Activated naive CD8-positive, alpha-beta T cell treated with anti-CD3 and anti-CD28 coated beads, Interleukin-2, amount 10 ng/mL, durations not matched to agents 7 days and 5 days (primary cell): Measurements from ENCODE around the gene RPS21. TPM values are rescaled to one million over a fixed set of nuclear protein-coding genes. Genes with fewer than 3 reads are reported as not detected.

Experiments
- ATAC-seq: fragments of 150-1000 bp; cut with Tn5 transposase; one replicate; pipeline ENCODE4 v1.10.0; 2021; ENCODE audit warnings: low read depth, moderate library complexity
- POLR2A ChIA-PET: fragments of 350-600 bp; sonication (Branson Sonifier 250); formaldehyde crosslinking; loops from one replicate; lab custom pipeline; 2021; ENCODE audit warnings: antibody characterized with exemption; lab: Charles Lee
- DNase-seq: peaks from one replicate; pipeline ENCODE4 v3.0.0; 2021
- H3K27ac Mint-ChIP-seq: one replicate; pipeline ENCODE4 v1.8.0; 2022; ENCODE audit warnings: mild to moderate bottlenecking, mixed read lengths
- H3K27me3 Mint-ChIP-seq: one replicate; pipeline ENCODE4 v1.8.0; 2022; ENCODE audit warnings: mild to moderate bottlenecking, moderate library complexity, mixed read lengths
- H3K36me3 Mint-ChIP-seq: one replicate; pipeline ENCODE4 v1.8.0; 2021; ENCODE audit warnings: mild to moderate bottlenecking, mixed read lengths
- H3K4me1 Mint-ChIP-seq: one replicate; pipeline ENCODE4 v1.8.0; 2021; ENCODE audit warnings: mixed read lengths
- H3K4me3 Mint-ChIP-seq: one replicate; pipeline ENCODE4 v1.8.0; 2022; ENCODE audit warnings: mild to moderate bottlenecking, moderate library complexity, mixed read lengths
- H3K9me3 Mint-ChIP-seq: one replicate; pipeline ENCODE4 v1.8.0; 2021; ENCODE audit warnings: mixed read lengths
- total RNA-seq, 2 experiments: library from RNA; stranded (reverse); gene quantifications; one replicate each; pipeline ENCODE4 v1.2.3, GENCODE V29; 2021

RPS21 gene
- total RNA-seq, 2 experiments from 2014 or later, result 2,045 to 2,157 TPM

GRCh38 chr20:62407221-62407992 is 20.5 kb downstream of the RPS21 start, which contains the start of gene CABLES2:
Gene CABLES2, minus strand, starts transcription at chr20:62407285. Its CDS starts 9 bp downstream, at chr20:62407276.
- POLR2A ChIA-PET, result interaction anchor here (0.5 to 0.9 kb wide), 4 partner anchors 21 to 395 kb away, joined by 3 to 7 read pairs (median 3); partner anchors contain the start of gene RPS21
- Mint-ChIP-seq H3K27ac (peak within 1 kb of the TSS; percentile 90), H3K4me1 (peaks cover 11% of the 10 kb centered on the region), H3K9me3 (no peaks in the 10 kb centered on the region), H3K36me3 (no peaks in the 10 kb centered on the region), H3K4me3 (peak within 1 kb of the TSS; percentile 86), H3K27me3 (peaks cover 3% of the 10 kb centered on the region)
- DNase-seq, result peak; percentile 96
- peak; percentile 93 for ATAC-seq

GRCh38 chr20:62408055-62408454 is 21.2 kb downstream of the RPS21 start:
- H3K9me3 Mint-ChIP-seq, result no peaks in the 10 kb centered on the region
- no peak for DNase-seq
- H3K36me3 Mint-ChIP-seq, result no peaks in the 10 kb centered on the region
- H3K4me3 Mint-ChIP-seq, result no peak overlapping the region
- POLR2A ChIA-PET, result interaction anchor here (0.7 to 0.9 kb wide), 3 partner anchors 21 to 386 kb away, joined by 3 to 7 read pairs (median 3); partner anchors contain the start of gene RPS21
- peak overlapping the region; percentile 90 for H3K27ac Mint-ChIP-seq
- H3K27me3 Mint-ChIP-seq, result peaks cover 3% of the 10 kb centered on the region
- peaks cover 11% of the 10 kb centered on the region for H3K4me1 Mint-ChIP-seq
- ATAC-seq, result no peak

- POLR2A ChIA-PET, result no interaction called here
Measured at GRCh38 chr20:62408640-62409039, 21.7 kb downstream of the RPS21 start.

GRCh38 chr20:62409086-62409853 is 22.4 kb downstream of the RPS21 start:
- H3K36me3 Mint-ChIP-seq, result no peaks in the 10 kb centered on the region
- no peaks in the 10 kb centered on the region for H3K9me3 Mint-ChIP-seq
- no peak overlapping the region for H3K4me3 Mint-ChIP-seq
- peaks cover 3% of the 10 kb centered on the region for H3K27me3 Mint-ChIP-seq
- no peak for ATAC-seq
- H3K4me1 Mint-ChIP-seq, result peaks cover 11% of the 10 kb centered on the region
- no peak overlapping the region for H3K27ac Mint-ChIP-seq
- POLR2A ChIA-PET, result interaction anchor here (0.7 to 1.7 kb wide), 3 partner anchors 23 to 387 kb away, joined by 3 to 13 read pairs (median 4); partner anchors contain the start of genes ADRM1, MRGBP and RPS21
- DNase-seq, result no peak

More at GRCh38 chr20:62408640-62409039, 21.7 kb downstream of the RPS21 start:
- Mint-ChIP-seq H3K9me3 (no peaks in the 10 kb centered on the region), H3K27ac (no peak overlapping the region), H3K4me1 (peaks cover 11% of the 10 kb centered on the region), H3K36me3 (no peaks in the 10 kb centered on the region), H3K27me3 (peaks cover 3% of the 10 kb centered on the region), H3K4me3 (no peak overlapping the region)
- no peak for ATAC-seq
- DNase-seq, result no peak

GRCh38 chr20:62409931-62410745 is 23.2 kb downstream of the RPS21 start:
- DNase-seq (peak; percentile 63), ATAC-seq (no peak)
- H3K4me1 Mint-ChIP-seq, result peaks cover 9% of the 10 kb centered on the region
- peaks cover 3% of the 10 kb centered on the region for H3K27me3 Mint-ChIP-seq
- no peak overlapping the region for H3K27ac Mint-ChIP-seq
- H3K4me3 Mint-ChIP-seq, result peak overlapping the region; percentile 35
- POLR2A ChIA-PET, result interaction anchor here (0.7 to 1.7 kb wide), 3 partner anchors 23 to 386 kb away, joined by 3 to 13 read pairs (median 4); partner anchors contain the start of genes ADRM1, MRGBP and RPS21
- no peaks in the 10 kb centered on the region for H3K36me3 Mint-ChIP-seq
- H3K9me3 Mint-ChIP-seq, result no peaks in the 10 kb centered on the region

- DNase-seq, result no peak
- Mint-ChIP-seq H3K36me3 (no peaks in the 10 kb centered on the region), H3K4me1 (peaks cover 3% of the 10 kb centered on the region), H3K27ac (no peak overlapping the region), H3K27me3 (peaks cover 3% of the 10 kb centered on the region), H3K4me3 (no peak overlapping the region), H3K9me3 (no peaks in the 10 kb centered on the region)
- POLR2A ChIA-PET, result interaction anchor here (1.7 kb wide), 1 partner anchor 24 kb away, joined by 13 read pairs; the partner anchor contains the start of gene RPS21
- no peak for ATAC-seq
Measured at GRCh38 chr20:62410746-62411478, 24.0 kb downstream of the RPS21 start.

- H3K4me1 Mint-ChIP-seq, result no peaks in the 10 kb centered on the region
- no peaks in the 10 kb centered on the region for H3K36me3 Mint-ChIP-seq
- DNase-seq, result no peak
- no peak overlapping the region for H3K27ac Mint-ChIP-seq
- H3K9me3 Mint-ChIP-seq, result no peaks in the 10 kb centered on the region
- POLR2A ChIA-PET, result no interaction called here
- H3K4me3 Mint-ChIP-seq, result no peak overlapping the region
- peaks cover 3% of the 10 kb centered on the region for H3K27me3 Mint-ChIP-seq
- ATAC-seq, result no peak
Measured at GRCh38 chr20:62411479-62412193, 24.7 kb downstream of the RPS21 start.

GRCh38 chr20:62412194-62413024 is 25.5 kb downstream of the RPS21 start:
- POLR2A ChIA-PET, result no interaction called here
- H3K4me1 Mint-ChIP-seq, result no peaks in the 10 kb centered on the region
- H3K9me3 Mint-ChIP-seq, result no peaks in the 10 kb centered on the region
- no peaks in the 10 kb centered on the region for H3K36me3 Mint-ChIP-seq
- no peak overlapping the region for H3K4me3 Mint-ChIP-seq
- DNase-seq (no peak), ATAC-seq (no peak)
- no peak overlapping the region for H3K27ac Mint-ChIP-seq
- H3K27me3 Mint-ChIP-seq, result peaks cover 3% of the 10 kb centered on the region

GRCh38 chr20:62413025-62413570 is 26.2 kb downstream of the RPS21 start:
- Mint-ChIP-seq H3K9me3 (no peaks in the 10 kb centered on the region), H3K27ac (no peak overlapping the region), H3K36me3 (no peaks in the 10 kb centered on the region), H3K4me1 (no peaks in the 10 kb centered on the region), H3K4me3 (no peak overlapping the region), H3K27me3 (peaks cover 3% of the 10 kb centered on the region)
- POLR2A ChIA-PET, result no interaction called here
- DNase-seq (no peak), ATAC-seq (no peak)

GRCh38 chr20:62413896-62414481 is 27.1 kb downstream of the RPS21 start:
- ATAC-seq (no peak), DNase-seq (no peak)
- Mint-ChIP-seq H3K4me3 (no peak overlapping the region), H3K27me3 (peaks cover 3% of the 10 kb centered on the region), H3K4me1 (no peaks in the 10 kb centered on the region), H3K27ac (no peak overlapping the region), H3K36me3 (no peaks in the 10 kb centered on the region), H3K9me3 (no peaks in the 10 kb centered on the region)
- POLR2A ChIA-PET, result no interaction called here
